Measurements from ENCODE around the gene IL17B.

Gene IL17B

GRCh38 chr5:149379177-149379761, at the start of gene IL17B:
Gene IL17B (minus strand): TSS chr5:149379292. CDS start chr5:149379225, 67 bp downstream.
- DNase-seq: no peak

- DNase-seq: no peak
Observed at GRCh38 chr5:149428032-149428431, 48.9 kb upstream of the IL17B start.

GRCh38 chr5:149427374-149427773, 48.3 kb upstream of the IL17B start:
- no peak for DNase-seq

- no peak for DNase-seq
Observed at GRCh38 chr5:149426931-149427330, 47.8 kb upstream of the IL17B start.

GRCh38 chr5:149425729-149426128, 46.6 kb upstream of the IL17B start:
- no peak for DNase-seq

GRCh38 chr5:149424371-149425315, 45.6 kb upstream of the IL17B start:
- DNase-seq: no peak

- DNase-seq: no peak
Observed at GRCh38 chr5:149423794-149424268, 44.7 kb upstream of the IL17B start.

GRCh38 chr5:149423049-149423793, 44.1 kb upstream of the IL17B start:
- DNase-seq: no peak

- DNase-seq: no peak
Observed at GRCh38 chr5:149422366-149423048, 43.4 kb upstream of the IL17B start.

- DNase-seq: no peak
Observed at GRCh38 chr5:149421834-149422233, 42.7 kb upstream of the IL17B start.

- no peak for DNase-seq
Observed at GRCh38 chr5:149421372-149421685, 42.2 kb upstream of the IL17B start.

- DNase-seq: no peak
Observed at GRCh38 chr5:149420545-149421371, 41.7 kb upstream of the IL17B start.

- DNase-seq: no peak
Observed at GRCh38 chr5:149419859-149420544, 40.9 kb upstream of the IL17B start.

GRCh38 chr5:149419532-149419858, 40.4 kb upstream of the IL17B start:
- DNase-seq: no peak

GRCh38 chr5:149418910-149419531, 39.9 kb upstream of the IL17B start:
- DNase-seq: no peak

GRCh38 chr5:149417711-149418368, 38.7 kb upstream of the IL17B start:
- no peak for DNase-seq

- no peak for DNase-seq
Observed at GRCh38 chr5:149416987-149417710, 38.1 kb upstream of the IL17B start.

- DNase-seq: no peak
Observed at GRCh38 chr5:149415066-149415967, 36.2 kb upstream of the IL17B start.

All from GOT3 (cell line).